Measurements from ENCODE around the gene CD163.

GRCh38 chr12:7472060-7472459 lies 31.5 kb downstream of the CD163 start:
- TF ChIP-seq CTCF (conservative IDR thresholded peaks at IDR 0.05) (no peak), EZH2 (IDR thresholded peaks at IDR 0.05; ENCODE audit: low read depth) (no peak)

All from PC-9 (cell line).